Islet precursor cell (in vitro differentiated cells): ENCODE results near the gene IQCN.

ENCODE experiments used
- DNase-seq: peaks from one replicate; pipeline ENCODE4 v3.0.0-alpha.2; 2018

IQCN gene

GRCh38 chr19:18284712-18285360, 10.6 kb upstream of the IQCN start:
- DNase-seq, result no peak

- DNase-seq, result no peak
Observed at GRCh38 chr19:18283338-18283737, 9.1 kb upstream of the IQCN start.

- DNase-seq, result no peak
Observed at GRCh38 chr19:18282788-18283141, 8.5 kb upstream of the IQCN start.

GRCh38 chr19:18282021-18282787, 8.0 kb upstream of the IQCN start:
- peak; percentile 99 for DNase-seq

GRCh38 chr19:18281082-18282020, 7.1 kb upstream of the IQCN start, which contains the start of gene JUND:
Gene JUND, minus strand, starts transcription at chr19:18281622. Its CDS starts 138 bp downstream, at chr19:18281484.
- peak; percentile 99 for DNase-seq

- DNase-seq, result peak; percentile 66
Observed at GRCh38 chr19:18280247-18281081, 6.2 kb upstream of the IQCN start.

- peak; percentile 97 for DNase-seq
Observed at GRCh38 chr19:18279516-18280246, 5.4 kb upstream of the IQCN start.

- no peak for DNase-seq
Observed at GRCh38 chr19:18279266-18279515, 4.9 kb upstream of the IQCN start.

- DNase-seq, result no peak
Observed at GRCh38 chr19:18278521-18279265, 4.4 kb upstream of the IQCN start.

- peak; percentile 84 for DNase-seq
Observed at GRCh38 chr19:18274781-18275356, 617 bp upstream of the IQCN start.

- no peak for DNase-seq
Observed at GRCh38 chr19:18273561-18274218, 562 bp downstream of the IQCN start.

- DNase-seq, result no peak
Observed at GRCh38 chr19:18271433-18271841, 2.8 kb downstream of the IQCN start.

GRCh38 chr19:18270326-18270725, 3.9 kb downstream of the IQCN start:
- DNase-seq, result no peak

- no peak for DNase-seq
Observed at GRCh38 chr19:18269070-18269723, 5.1 kb downstream of the IQCN start.

- no peak for DNase-seq
Observed at GRCh38 chr19:18266771-18267686, 7.2 kb downstream of the IQCN start.

GRCh38 chr19:18265582-18265981, 8.7 kb downstream of the IQCN start:
- DNase-seq, result peak; percentile 43

- peak; percentile 41 for DNase-seq
Observed at GRCh38 chr19:18264971-18265540, 9.2 kb downstream of the IQCN start.
